HG03378 (cell line): ENCODE data around the gene USP31.
"Not testable (repeated sequence)": the region's sequence is repeated elsewhere in the genome, so short reads cannot be mapped to it uniquely, and the experiment has no call there.

Source experiments
- ATAC-seq: cut with Tn5 transposase; IDR thresholded peaks from one replicate; pipeline ENCODE4 v1.9.1; 2021; ENCODE audit warnings: mild to moderate bottlenecking, moderate library complexity; ENCODE audit not compliant: unreplicated experiment

Gene USP31

DNA sequence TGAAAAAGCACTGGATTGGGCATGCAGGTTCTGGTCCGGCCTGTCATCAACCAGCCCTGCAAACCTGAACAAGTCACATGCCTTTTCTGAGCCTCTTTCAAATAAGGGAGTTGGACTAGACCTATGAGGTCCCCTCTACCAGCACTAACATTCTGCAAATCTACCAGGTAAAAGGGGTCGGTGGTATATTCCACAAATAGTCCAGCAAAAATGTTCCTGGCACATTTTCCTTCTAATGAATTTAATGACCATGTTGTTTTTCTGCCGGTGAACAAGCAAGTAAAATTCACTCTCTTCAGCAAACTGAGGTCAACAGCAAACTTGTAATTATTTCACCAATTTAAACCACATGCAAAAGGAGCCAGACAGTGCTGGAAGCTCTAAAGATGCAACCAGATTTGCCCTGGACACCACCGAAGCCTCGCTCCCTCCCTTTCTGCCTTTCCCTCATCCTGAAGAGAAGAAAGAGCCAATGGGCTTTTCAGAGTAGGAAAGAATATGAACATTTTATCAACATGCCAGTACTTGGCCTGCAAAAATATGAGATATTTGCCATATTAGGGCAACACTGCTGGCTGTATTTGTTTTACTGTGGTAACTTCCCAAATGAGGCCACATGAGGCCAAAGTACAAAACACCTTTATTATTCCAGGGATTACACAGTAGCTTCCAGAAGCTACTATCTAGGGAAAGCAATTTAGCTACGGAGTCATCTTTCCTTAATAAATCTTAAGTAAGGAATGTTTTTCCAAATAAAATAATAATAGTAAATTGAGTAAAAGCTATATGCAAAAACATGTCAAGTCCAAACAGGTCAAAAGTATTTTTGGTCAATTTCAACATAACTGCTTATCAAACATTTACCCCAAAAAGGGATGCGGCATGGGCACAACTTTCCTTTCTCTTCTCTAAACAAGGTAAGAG lies 45.0 kb downstream of the USP31 start:
- no peak for ATAC-seq

DNA sequence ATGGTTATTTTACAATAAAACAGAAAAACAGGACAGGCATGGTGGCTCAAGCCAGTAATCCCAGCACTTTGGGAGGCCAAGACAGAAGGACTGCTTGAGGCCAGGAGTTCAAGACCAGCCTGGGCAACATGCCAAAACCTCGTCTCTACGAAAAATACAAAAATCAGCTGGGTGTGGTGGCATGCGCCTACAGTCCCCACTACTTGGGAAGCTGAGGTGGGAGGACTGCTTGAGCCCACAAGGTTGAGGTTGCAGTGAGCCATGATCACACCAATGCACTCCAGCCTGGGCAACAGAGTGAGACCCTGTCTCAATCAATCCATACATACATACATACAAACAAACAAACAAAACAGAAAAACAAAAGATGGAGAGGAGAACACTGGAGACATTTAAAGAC lies 45.6 kb downstream of the USP31 start:
- ATAC-seq = no peak

DNA sequence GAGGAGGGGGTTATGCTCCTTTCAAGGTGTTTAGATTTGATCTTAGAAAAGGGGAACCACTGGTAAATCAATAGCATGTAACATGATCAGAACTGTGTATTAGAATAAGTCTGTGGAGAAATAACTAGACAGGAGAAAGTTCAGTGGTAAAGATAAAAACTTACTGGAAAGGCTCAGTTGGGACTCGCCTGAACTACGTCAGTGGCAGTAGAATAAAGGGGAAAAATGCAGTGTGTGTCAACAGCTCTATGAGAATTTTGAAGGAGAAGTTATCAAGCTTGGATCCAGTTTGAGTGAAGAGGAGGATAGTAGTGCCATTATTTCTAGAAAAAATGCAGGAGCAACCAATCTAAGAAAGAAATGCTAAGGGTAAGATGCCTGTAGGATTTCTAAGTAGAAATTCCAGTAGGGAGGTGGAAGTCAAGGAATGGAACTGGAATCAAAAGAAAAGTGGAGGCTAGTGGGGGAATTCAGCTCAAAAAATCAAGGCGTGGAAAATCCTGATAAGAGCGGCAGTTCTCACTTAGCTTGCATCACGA lies 48.2 kb downstream of the USP31 start:
- ATAC-seq = no peak

DNA sequence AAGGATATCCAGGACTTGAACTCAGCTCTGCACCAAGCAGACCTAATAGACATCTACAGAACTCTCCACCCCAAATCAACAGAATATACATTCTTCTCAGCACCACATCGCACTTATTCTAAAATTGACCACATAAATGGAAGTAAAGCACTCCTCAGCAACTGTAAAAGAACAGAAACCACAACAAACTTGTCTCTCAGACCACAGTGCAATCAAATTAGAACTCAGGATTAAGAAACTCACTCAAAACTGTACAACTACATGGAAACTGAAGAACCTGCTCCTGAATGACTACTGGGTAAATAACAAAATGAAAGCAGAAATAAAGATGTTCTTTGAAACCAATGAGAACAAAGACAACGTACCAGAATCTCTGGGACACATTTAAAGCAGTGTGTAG lies 52.8 kb downstream of the USP31 start:
- ATAC-seq = not testable (repeated sequence)

DNA sequence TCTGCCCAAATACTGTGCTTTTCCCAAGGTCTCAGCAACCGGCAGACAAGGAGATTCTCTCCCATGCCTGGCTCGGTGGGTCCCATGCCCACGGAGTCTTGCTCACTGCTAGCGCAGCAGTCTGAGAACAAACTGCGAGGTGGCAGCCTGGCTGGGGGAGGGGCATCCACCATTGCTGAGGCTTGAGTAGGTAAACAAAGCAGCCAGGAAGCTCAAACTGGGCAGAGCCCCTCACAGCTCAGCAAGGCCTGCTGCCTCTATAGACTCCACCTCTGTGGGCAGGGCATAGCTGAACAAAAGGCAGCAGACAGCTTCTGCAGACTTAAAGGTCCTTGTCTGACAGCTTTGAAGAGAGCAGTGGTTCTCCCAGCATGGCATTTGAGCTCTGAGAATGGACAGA lies 55.1 kb downstream of the USP31 start:
- not testable (repeated sequence) for ATAC-seq

DNA sequence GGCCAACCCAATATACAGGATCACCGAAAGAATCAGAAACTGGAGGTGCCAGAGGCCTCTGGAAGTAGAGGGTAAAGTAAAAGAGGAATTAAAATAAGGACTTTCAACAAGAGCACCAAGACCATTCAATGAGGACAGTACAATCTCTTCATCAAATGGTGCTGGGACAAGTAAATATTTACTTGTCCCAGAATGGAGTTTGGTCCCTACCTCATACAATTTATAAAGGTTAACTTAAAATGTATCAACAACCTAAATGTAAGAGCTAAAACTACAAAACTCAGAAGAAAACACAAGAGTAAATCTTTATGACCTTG lies 56.5 kb downstream of the USP31 start:
- no peak for ATAC-seq

DNA sequence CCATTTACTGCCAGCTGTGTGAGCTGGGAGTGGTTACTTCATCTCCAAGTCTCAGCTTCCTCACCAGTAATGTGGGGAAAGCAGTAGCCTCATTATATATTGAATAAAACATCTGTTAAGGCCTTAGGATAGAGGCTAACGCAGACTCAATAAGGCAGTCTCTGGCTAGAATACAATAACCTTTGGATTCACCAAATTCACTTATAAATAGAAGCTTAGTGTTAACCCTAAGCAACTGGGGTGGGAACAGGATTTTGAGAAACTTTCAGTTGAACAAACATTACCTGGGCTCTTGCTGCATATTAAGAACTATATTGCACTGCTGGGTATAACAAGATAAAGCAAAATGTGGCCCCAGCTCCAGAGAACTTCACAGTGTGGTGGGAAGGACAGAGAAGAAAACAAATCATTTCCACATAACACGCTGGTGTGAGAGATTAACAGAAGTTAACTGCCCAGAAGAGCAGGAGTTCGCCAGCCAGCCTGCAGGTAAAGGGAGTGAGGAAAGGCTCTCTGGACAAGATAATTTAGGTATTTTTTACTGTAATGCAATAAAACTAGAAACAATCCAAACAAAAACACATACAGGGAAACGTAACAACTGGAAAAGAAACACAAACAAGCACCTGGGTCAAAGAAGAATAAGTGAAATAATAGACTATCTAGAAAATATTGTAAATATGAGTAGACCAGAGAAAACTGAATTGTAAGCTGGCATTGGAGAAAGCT lies 57.0 kb downstream of the USP31 start:
- no peak for ATAC-seq

DNA sequence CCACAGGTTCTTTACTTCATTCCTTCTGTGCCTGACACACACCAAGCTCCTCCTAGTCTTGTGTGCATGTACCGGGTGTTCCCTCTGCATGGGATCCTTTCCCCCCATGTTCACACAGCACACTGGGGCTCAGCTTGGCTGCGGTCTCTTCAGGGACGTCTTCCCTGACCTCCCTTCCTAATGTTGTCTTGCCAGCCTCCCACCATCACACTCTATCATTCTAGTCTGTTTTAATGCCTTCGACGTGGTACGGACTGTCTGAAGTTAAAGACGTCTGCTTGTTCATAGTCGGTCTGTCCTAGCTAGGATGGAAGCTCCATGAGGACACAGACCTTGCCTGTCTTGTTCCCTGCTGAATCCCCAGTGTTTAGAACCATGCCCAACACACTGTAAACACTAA lies 60.1 kb downstream of the USP31 start:
- ATAC-seq = no peak

DNA sequence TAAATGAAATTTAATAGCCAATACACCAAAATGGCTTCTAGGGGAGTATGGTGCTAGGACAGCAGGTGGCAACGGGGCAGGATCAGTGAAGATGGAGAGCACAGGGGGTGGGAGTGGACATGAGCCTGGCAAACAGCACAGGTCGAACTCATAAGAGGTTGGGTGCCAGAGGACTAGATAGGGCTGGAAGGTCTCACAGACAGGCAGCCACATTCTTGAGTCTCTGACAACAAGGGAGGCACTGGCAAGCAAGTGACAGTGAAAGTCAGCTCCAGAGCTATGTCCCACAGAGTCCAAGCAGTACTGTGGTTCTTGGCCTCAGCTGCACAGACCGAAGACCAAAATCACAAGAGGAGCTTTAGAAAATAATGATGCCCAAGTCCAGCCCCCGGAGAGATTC lies 61.2 kb downstream of the USP31 start:
- ATAC-seq = no peak

DNA sequence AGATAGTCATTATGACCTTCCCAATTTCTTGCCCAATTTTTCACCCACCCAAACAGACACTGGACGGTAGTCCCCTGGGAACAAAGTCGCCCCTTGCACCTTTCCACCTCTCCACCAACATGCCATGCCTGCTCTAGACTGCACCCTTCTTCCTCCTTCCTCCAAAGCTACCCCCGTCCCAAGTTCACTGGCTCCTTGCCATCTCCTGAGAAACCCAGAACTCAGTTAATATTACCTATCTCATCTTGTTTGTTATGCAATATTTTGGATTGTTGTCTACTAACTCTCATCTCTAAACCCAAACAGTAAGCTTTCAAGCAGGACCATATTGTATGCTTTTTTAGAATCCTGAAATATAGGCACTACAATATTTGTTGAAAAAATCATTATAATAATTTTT lies 63.3 kb downstream of the USP31 start:
- ATAC-seq = no peak

DNA sequence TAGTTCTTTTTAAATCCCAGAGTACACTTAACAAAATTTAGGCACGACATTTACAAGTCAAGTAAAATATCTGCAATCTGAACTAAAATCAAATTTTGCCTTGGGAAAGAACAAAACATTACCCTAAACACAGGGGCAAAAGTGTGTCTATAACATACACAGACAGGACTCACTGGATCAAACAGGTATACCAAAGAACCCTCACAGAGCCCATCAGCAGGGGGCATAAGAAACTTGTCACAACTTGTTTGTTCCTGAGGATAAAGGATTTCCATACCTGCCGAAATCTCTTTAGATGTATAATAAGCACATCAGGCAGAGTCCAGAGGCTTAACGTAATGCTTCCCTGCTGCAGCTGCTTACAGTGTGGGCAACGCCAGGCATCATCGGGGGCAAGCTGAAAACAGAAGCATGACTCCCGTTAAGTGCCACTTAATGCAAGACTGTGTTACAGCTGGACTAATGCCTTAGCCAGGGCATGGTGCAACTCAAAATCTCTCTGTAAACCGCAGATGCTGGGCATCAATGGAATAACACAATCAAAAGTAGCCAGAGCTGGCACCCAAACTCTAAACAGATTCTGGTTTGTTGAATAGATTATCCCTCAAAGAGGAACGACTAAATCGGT lies 67.0 kb downstream of the USP31 start:
- no peak for ATAC-seq

DNA sequence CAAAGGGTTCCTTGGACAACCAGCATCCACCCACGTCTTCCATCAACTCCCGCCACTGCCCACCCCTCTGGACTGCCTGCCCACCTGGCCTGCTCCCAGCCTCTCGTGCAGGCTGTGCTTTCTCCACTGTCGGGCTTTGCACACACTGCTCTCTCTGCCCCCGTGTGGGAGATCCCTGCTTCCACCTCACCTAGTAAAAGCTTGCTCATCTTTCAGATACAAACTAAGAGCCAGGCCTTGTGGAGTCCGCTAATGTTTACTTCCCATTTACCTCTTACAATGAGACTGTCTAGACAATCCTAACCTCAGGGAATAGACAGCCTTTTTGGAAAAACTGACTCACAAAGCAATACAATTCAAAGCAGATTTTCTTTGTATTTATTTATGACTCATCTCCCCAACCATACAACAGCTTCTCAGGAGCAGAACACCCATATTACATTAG lies 67.6 kb downstream of the USP31 start:
- no peak for ATAC-seq

DNA sequence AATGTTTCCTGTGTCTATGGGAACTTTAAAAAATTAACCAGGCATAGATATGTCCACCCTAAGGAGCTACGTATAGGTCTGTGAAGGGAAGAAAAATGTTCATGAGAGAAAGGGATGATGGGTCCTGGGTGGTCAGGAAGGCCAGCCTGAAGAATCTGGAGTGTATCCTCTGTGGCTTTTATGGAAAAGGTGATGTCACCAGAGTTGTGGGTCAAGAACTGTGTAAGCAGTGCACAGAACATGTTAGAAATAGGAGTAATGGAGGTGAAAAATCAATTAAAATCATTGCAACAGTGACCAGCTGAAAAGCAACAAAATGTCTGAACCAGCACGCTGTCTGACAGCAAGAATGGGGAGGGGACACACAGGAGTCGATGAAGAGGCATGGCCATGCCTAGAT lies 68.5 kb downstream of the USP31 start:
- ATAC-seq = no peak

DNA sequence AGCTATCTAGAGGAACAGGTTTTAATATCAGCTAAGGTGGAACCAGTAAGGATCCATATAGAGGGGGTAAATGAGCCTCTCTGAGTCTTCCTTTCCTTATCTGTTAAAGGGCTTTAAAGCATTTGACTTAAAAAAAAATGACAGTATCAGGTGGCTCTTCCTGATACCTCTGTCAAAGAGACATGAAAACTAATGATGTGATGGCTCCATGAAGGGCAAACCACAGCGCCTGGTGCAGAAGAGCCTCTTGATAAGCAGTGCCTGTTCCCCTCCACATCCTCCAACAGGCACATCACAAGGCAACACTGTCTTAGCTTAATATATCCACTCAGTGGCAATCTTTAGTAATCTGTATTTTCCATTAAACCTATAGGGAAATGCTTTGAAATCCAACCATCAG lies 68.9 kb downstream of the USP31 start:
- ATAC-seq = no peak

DNA sequence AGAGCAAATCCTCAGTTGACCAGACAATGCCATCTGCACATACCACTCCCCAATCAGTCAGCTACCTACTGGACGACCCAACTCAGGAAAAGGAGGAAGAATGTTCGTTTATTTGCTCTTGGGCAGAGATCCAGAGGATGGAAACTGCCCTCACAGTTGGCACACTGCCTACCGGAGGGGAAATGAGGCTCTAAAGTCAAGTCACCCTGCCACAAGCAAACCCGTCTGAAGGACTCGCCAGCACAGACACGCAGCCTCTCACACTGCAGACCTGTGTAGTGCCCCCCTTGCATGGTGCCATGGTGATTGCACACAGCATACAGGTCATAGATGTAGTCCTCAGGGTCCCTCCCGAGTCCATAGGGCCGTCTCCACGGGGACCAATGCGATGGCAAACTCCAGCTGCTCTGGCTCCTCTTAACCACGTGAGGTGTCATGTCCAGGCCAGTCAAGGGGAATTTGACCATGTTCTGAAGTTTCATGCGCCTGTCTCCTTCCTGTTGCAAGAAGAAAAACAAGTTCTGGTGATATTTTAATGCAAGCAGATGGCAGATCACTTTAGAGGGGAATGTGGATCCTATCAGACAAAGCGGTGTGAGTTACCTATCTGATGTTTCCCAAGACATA lies 69.5 kb downstream of the USP31 start:
- no peak for ATAC-seq

DNA sequence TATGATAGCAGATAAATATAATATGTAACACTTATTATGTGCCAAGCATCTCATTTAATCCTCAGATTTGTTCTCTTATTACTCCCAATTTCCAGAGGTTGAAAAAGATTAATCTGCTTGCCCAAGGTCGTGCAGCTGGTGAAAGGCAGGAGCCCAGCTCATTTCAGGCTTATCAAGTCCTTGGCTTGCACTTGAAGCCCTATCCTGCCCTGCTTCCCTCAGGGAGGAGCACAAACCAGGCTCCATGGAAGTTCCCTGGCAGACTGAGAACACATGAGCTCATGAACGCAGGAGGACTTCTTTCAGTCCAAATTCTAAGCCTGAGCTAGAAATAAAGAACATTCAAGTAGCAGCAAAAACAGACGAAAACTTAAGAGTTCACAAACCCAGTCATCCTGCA lies 74.8 kb downstream of the USP31 start:
- no peak for ATAC-seq

DNA sequence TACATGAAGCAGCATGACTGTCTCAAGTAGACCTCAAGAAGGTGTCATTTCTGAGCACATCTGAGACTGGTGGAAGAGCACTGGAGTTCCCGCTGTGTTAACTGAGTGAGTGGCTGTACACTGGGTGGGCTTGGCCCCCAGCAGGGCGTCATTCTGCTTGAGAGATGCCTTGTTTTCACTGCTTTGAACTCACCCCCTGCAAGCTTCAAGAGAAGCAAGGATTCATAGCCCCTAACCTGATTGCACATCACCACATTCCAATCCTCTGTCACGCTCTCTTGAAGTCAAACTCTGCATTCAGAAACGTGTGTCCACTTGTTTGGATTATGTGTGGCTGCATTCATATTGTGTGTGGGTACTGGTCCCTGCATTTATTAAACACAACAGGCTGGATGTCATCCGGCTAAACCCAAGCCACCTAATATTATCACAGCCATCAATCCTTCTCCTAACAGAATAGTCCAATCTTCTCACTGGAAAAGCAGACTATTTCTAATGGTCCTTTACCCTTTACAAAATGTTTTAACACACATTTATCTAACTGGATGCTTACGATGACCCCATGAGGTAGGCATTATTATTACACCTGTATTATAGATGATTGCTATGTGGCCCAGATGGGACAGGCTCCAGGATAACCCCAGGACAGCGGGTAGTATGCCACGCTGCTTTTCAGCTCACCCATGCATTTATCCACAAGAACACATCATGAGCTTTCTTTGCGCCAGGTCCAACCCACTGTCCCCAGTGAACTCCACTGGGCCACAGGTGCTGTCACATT lies 76.3 kb downstream of the USP31 start:
- ATAC-seq = no peak

DNA sequence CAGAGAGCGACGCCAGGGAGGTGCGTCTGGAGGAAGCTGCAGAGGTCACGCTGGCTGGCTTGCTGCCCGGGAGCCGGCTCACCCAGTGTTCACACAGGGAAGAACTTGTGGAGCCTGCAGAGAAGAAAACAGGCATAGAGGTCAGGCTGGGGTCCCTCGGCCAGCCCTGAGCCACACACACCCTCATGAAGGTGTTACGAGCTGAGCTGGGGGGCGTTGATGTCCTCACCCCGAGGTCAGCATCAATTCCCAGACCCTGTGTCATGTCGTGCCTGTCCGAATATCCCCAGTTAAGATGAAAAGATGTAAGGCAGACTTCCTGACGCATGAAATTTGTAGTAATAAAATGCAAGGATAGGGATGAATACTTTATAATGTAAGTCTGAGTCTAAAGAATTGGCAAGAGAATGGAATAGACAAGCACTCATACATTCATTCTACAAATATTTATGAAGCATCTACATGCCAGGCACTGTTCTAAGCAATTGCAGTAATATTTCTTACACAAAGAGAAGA lies 77.1 kb downstream of the USP31 start:
- no peak for ATAC-seq

DNA sequence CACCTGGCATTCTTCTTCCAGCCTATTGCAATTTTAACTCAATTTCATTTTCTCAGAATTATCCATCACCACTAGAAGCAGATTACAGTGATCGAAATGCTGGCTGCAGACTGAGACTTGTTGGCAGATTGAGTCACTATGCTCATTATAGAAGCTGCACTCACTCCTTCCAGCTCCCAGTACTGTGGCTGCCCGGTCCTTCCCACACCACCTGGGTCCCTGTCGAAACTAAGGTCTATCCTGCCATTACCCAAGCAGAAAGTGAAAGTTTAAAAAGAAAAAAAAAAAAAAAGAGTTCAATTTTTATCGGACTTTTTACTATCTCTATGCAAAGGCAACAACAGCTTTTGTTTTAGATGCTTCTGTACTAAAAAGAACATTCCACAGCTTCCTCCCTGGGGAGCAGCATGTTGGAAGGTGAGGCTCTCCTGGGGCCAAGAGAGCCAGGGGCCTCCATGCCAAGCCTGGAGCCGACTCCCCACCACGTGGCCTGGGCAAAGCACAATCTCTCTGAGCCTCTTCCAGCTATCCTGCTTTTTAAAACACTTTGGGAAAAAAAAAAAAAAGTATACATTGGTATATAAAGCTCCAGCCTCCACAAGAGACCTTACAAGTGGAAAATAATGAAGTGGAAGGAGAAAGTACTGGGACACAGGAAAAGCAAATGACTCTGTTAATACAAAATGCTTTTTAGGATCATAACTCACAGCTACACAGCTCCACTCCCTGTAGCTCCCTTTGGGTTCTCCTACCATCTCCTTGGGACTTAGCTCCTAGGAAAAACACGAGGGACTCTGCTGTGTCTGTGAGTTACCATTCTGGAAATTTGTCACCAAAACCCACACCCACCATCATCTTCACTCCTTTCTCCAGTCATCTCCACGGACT lies 77.8 kb downstream of the USP31 start:
- ATAC-seq = no peak
